ENCODE data around the gene POLR2E. TPM values are rescaled to one million over a fixed set of nuclear protein-coding genes. Genes with fewer than 3 reads are reported as not detected.
A peak's percentile ranks its signal among the peaks of the same experiment; 100 is the strongest.

The POLR2E gene
- total and polyA plus RNA-seq, 11 donors, result 116 to 220 (median 139) TPM

GRCh38 chr19:1041272-1041834 lies 53.8 kb downstream of the POLR2E start:
- Histone ChIP-seq H3K27ac (peak overlapping the region in 1 of 12 donors; percentile 21), H3K9me3 (no peaks in the 10 kb centered on the region), H3K4me1 (peaks cover 3 to 53% (median 22%) of the 10 kb centered on the region in 12 donors), H3K36me3 (peaks cover 0 to 21% (median 10%) of the 10 kb centered on the region in 9 donors), H3K27me3 (no peaks in the 10 kb centered on the region), H3K4me3 (peak overlapping the region in 11 of 12 donors; percentile 32 to 82 (median 63))
- ATAC-seq, result no peak
- WGBS, 4 donors, result 1 to 38% (median 37%) methylated on average over 13 to 26 of the region's 26 CpGs
- intact Hi-C loops (cut with DNase I), result loop anchor here in 2 of 10 donors (5.0 kb wide), 2 partner anchors 51 to 56 kb away; partner anchors contain the start of gene POLR2E (in 1 of the 2)
- no peak for DNase-seq
- TF ChIP-seq POLR2A (IDR thresholded peaks at IDR 0.05), result no peak
- TF ChIP-seq, protein P1, sequence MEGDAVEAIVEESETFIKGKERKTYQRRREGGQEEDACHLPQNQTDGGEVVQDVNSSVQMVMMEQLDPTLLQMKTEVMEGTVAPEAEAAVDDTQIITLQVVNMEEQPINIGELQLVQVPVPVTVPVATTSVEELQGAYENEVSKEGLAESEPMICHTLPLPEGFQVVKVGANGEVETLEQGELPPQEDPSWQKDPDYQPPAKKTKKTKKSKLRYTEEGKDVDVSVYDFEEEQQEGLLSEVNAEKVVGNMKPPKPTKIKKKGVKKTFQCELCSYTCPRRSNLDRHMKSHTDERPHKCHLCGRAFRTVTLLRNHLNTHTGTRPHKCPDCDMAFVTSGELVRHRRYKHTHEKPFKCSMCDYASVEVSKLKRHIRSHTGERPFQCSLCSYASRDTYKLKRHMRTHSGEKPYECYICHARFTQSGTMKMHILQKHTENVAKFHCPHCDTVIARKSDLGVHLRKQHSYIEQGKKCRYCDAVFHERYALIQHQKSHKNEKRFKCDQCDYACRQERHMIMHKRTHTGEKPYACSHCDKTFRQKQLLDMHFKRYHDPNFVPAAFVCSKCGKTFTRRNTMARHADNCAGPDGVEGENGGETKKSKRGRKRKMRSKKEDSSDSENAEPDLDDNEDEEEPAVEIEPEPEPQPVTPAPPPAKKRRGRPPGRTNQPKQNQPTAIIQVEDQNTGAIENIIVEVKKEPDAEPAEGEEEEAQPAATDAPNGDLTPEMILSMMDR (IDR thresholded peaks at IDR 0.05), result no peak

- Histone ChIP-seq H3K4me3 (peak overlapping the region; percentile 25 to 82 (median 62)), H3K27me3 (no peaks in the 10 kb centered on the region), H3K27ac (peak overlapping the region in 7 of 12 donors; percentile 21 to 75 (median 47)), H3K4me1 (peaks cover 3 to 53% (median 22%) of the 10 kb centered on the region in 12 donors), H3K9me3 (no peaks in the 10 kb centered on the region), H3K36me3 (peaks cover 0 to 26% (median 16%) of the 10 kb centered on the region in 9 donors)
- TF ChIP-seq, protein P1 (IDR thresholded peaks at IDR 0.05), result no peak
- no peak for TF ChIP-seq POLR2A (IDR thresholded peaks at IDR 0.05)
- ATAC-seq, result peak; percentile 68 to 78 (median 72)
- peak; percentile 90 to 95 (median 94) for DNase-seq
- WGBS, 4 donors, result 2 to 5% (median 3%) methylated on average over 16 to 27 of the region's 27 CpGs
- intact Hi-C loops (cut with DNase I), result loop anchor here in 2 of 10 donors (5.0 kb wide), 2 partner anchors 52 to 57 kb away; partner anchors contain the start of gene POLR2E (in 1 of the 2)
These were observed 54.5 kb downstream of the POLR2E start for GRCh38 chr19:1040476-1041271.

DNA sequence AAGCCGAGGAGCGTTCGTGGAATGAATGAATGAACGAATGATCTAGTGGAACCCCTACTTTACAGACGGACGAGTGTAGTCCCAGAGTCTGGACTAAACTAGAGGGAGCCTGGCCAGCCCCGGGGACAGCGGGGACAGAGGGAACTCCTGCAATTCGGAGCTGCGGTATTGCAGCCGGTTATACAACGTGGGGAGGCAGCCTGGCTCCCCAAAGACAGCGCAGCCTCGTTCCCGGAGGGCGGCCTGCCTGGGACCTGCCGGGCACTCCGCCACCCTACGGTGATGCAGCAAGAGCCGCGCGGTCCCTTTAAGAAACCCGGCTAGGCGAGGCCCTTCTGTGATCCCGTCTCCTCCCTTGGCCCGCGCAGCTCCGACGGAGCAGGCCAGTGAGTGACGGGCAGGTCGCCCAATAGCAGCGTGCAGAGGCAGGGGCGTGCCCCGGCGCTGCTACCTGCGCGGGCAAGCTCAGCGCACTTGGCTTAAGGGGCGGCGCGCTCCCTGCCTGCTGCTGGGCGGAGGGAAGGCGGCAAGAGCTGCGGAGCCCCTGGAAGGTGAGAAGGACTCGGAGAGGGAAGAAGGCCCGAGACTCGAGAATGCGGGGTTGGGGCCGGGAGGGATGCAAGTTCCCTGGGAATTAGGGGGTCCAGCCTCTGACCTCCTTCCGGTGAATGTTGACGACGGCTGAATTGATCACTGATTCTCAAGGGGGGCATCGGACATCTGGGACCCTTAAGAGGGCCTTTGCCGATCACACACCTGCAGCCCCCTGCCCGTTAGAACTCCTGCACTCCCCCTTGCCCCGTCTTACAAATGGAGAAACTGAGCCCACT lies 55.3 kb downstream of the POLR2E start, which contains the start of gene ABCA7:
Gene ABCA7, plus strand, starts transcription at position 462 of the 830 bp plus-strand sequence. CDS start 1,255 bp downstream, outside the sequence.
- 1 to 2% (median 1%) methylated on average over 38 to 56 of the region's 56 CpGs for WGBS, 4 donors
- Histone ChIP-seq H3K27me3 (no peaks in the 10 kb centered on the region), H3K36me3 (peaks cover 0 to 32% (median 16%) of the 10 kb centered on the region in 9 donors)

More for the DNA sequence above, 55.3 kb downstream of the POLR2E start, which contains the start of gene ABCA7:
- DNase-seq (peak; percentile 98 to 100 (median 99)), ATAC-seq (peak; percentile 95 to 96 (median 95))
- H3K4me3 ChIP-seq, result peak within 1 kb of the TSS; percentile 25 to 82 (median 62)
- no peaks in the 10 kb centered on the region for H3K9me3 ChIP-seq
- intact Hi-C loops (cut with DNase I), result loop anchor here in 3 of 10 donors (5.0 to 10.0 kb wide), 3 partner anchors 45 to 57 kb away; partner anchors contain the start of gene POLR2E (in 1 of the 3)
- peak within 1 kb of the TSS in 8 of 12 donors; percentile 21 to 92 (median 56) for H3K27ac ChIP-seq
- TF ChIP-seq, protein P1 (IDR thresholded peaks at IDR 0.05), result peak in 4 of 12 donors; percentile 6 to 16 (median 8)
- peak in 1 of 2 donors; percentile 69 for TF ChIP-seq POLR2A (IDR thresholded peaks at IDR 0.05)
- H3K4me1 ChIP-seq, result peaks cover 3 to 53% (median 22%) of the 10 kb centered on the region in 12 donors
